Measurements from ENCODE around the gene HSD3B7. TPM values are rescaled to one million over a fixed set of nuclear protein-coding genes. Genes with fewer than 3 reads are reported as not detected.

The HSD3B7 gene
- total RNA-seq (2013; cell fraction: nucleolus; rRNA removed): 1.9 and 2.2 TPM in 2 replicates
- total RNA-seq (2014; rRNA removed) (1.0 and 1.3 TPM in 2 replicates), total RNA-seq (2014; rRNA removed; fragmentation: Illumina TruSeq; extraction: Trizol) (0.18 and 0.32 TPM in 2 replicates), total RNA-seq (2021) (1.1 and 1.3 TPM in 2 replicates), polyA plus RNA-seq (2011; rRNA removed) (0.27 and 0.65 TPM in 2 replicates), polyA plus RNA-seq (2014; fragmentation: Illumina TruSeq; extraction: Trizol) (0.17 and 0.48 TPM in 2 replicates), polyA plus RNA-seq (2014; fragmentation: Nextera tagmentation; extraction: Ambion mirVana) (under 1 TPM; 0.18 to 0.40 TPM), polyA plus RNA-seq (2014; rRNA removed) (1.5 and 1.8 TPM in 2 replicates), polyA plus RNA-seq (2016; fragmentation: Nextera tagmentation; extraction: Ambion mirVana) (under 1 TPM in 1 of 2 experiments, not detected in 1; 0.46 TPM), polyA minus RNA-seq (2011; rRNA and poly(A)+ RNA removed) (0.46 TPM in 1 of 2 replicates, not detected in the other), Bru-seq, nascent RNA (percentile 24 among the genes with signal in this experiment), BruChase-seq, experiment 1, labeled RNA remaining after a 6-hour chase (percentile 59 among the genes with signal in this experiment), BruChase-seq, experiment 2, labeled RNA remaining after a 2-hour chase (percentile 52 among the genes with signal in this experiment)
- 0.16 TPM for polyA plus RNA-seq (2011; ENCODE audit: low read depth)
- polyA plus RNA-seq (2011; cell fraction: cytosol; rRNA removed): 1.3 and 1.9 TPM in 2 replicates
- polyA plus RNA-seq (2011; cell fraction: nucleus; rRNA removed): 4.5 and 6.1 TPM in 2 replicates
- polyA plus RNA-seq (2012): 0.37 and 0.42 TPM in 2 replicates
- polyA minus RNA-seq (2011; cell fraction: cytosol; rRNA and poly(A)+ RNA removed): not detected in 2 replicates
- 0.60 and 1.4 TPM in 2 replicates for polyA minus RNA-seq (2011; cell fraction: nucleus; rRNA and poly(A)+ RNA removed)
- long read RNA-seq, experiment 1: 0 reads
- long read RNA-seq, experiment 2, partial matches to known transcripts: 0 of 1 reads
- long read RNA-seq, experiment 2, other reads (novel, unspliced or antisense): 1 of 1 reads

- no peak within 1 kb of the TSS for H2AFZ ChIP-seq (ENCODE audit: control insufficient read depth, low read depth, low read length)
- no peaks in the 10 kb centered on the region for H3K9me3 ChIP-seq (replicated peaks; ENCODE audit: control insufficient read depth, insufficient read depth, low read length)
- no peak for DNase-seq (ENCODE audit: low read depth, low spot score)
- H3K4me2 ChIP-seq (ENCODE audit: control insufficient read depth, insufficient read depth): no peak within 1 kb of the TSS
- FAIRE-seq: peak; percentile 78
- 42% methylated on average over 24 of the region's 24 CpGs for WGBS (ENCODE audit: insufficient coverage, insufficient replicate concordance, low lambda C conversion rate, missing lambda C conversion rate)
- RAD21 ChIA-PET (ENCODE audit: unreplicated experiment): interaction anchor here (0.6 to 2.9 kb wide), 12 partner anchors 10 to 889 kb away, joined by 3 to 25 read pairs (median 5); partner anchors contain the start of genes ZNF267, ZNF646 and ZNF668
- H3K36me3 ChIP-seq (ENCODE audit: control insufficient read depth in 2 of 2, insufficient read depth in 2 of 2, low read length in 1 of 2): peaks cover 5 to 29% of the 10 kb centered on the region in 2 experiments
- no peaks in the 10 kb centered on the region for H3K27me3 ChIP-seq (replicated peaks in 1 of 2; ENCODE audit: control insufficient read depth in 2 of 2, insufficient read depth in 2 of 2, low read length in 1 of 2)
- no peak within 1 kb of the TSS for H3K27ac ChIP-seq (ENCODE audit: control insufficient read depth, insufficient read depth)
- H3K4me3 ChIP-seq: no peak within 1 kb of the TSS
- no peak within 1 kb of the TSS for H3K9ac ChIP-seq (ENCODE audit: control insufficient read depth, insufficient read depth, low read length)
- POLR2A ChIA-PET: interaction anchor here (0.5 to 1.0 kb wide), 4 partner anchors 9 to 458 kb away, joined by 3 to 4 read pairs (median 3); no protein-coding TSS in a partner anchor
- peak; percentile 95 for ATAC-seq
- in situ Hi-C loops (cut with MboI): loop anchor here (5.0 to 25.0 kb wide), 2 partner anchors 112 to 452 kb away; partner anchors contain the start of genes COX6A2 and ZNF843
- no peaks in the 10 kb centered on the region for H3K4me1 ChIP-seq (ENCODE audit: control insufficient read depth, insufficient read depth, low read length)
- no TSS peak for BruUV-seq (replicated peaks)
- intact Hi-C loops (cut with micrococcal nuclease; ENCODE audit: unreplicated experiment): loop anchor here (1.0 to 2.0 kb wide), 2 partner anchors 110 to 458 kb away; partner anchors contain the start of gene VKORC1
- no peaks in the 10 kb centered on the region for H3K79me2 ChIP-seq (ENCODE audit: control insufficient read depth, insufficient read depth, low read length)
- CTCF ChIA-PET: interaction anchor here (0.6 to 2.8 kb wide), 26 partner anchors 11 to 884 kb away, joined by 3 to 17 read pairs (median 5); partner anchors contain the start of genes KAT8, STX4, VKORC1 and ZNF646
- SMC1A ChIA-PET (ENCODE audit: uncharacterized antibody, unreplicated experiment): interaction anchor here (0.5 to 2.8 kb wide), 11 partner anchors 11 to 157 kb away, joined by 3 to 11 read pairs (median 4); partner anchors contain the start of genes VKORC1, ZNF646 and ZNF668
- H4K20me1 ChIP-seq (ENCODE audit: control insufficient read depth, insufficient read depth): no peaks in the 10 kb centered on the region
- TF ChIP-seq, protein P1, sequence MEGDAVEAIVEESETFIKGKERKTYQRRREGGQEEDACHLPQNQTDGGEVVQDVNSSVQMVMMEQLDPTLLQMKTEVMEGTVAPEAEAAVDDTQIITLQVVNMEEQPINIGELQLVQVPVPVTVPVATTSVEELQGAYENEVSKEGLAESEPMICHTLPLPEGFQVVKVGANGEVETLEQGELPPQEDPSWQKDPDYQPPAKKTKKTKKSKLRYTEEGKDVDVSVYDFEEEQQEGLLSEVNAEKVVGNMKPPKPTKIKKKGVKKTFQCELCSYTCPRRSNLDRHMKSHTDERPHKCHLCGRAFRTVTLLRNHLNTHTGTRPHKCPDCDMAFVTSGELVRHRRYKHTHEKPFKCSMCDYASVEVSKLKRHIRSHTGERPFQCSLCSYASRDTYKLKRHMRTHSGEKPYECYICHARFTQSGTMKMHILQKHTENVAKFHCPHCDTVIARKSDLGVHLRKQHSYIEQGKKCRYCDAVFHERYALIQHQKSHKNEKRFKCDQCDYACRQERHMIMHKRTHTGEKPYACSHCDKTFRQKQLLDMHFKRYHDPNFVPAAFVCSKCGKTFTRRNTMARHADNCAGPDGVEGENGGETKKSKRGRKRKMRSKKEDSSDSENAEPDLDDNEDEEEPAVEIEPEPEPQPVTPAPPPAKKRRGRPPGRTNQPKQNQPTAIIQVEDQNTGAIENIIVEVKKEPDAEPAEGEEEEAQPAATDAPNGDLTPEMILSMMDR (IDR thresholded peaks at IDR 0.05 in 2 of 3, conservative IDR thresholded peaks at IDR 0.05 in 1 of 3; ENCODE audit: control insufficient read depth in 2 of 3, extremely low read depth in 1 of 3, insufficient read depth in 1 of 3, low read depth in 3 of 3, low read length in 3 of 3): peak; percentile 85 to 97 (median 92)
- 0 out of 2 replicates have a peak, but pooled peaks have one; percentile 58 for TF ChIP-seq ZNF592 (IDR thresholded peaks at IDR 0.05)
- no peak for TF ChIP-seq SREBF1 (IDR thresholded peaks at IDR 0.05; ENCODE audit: low read length)
- no peak for TF ChIP-seq FOXM1 (IDR thresholded peaks at IDR 0.05; ENCODE audit: low read depth, low read length)
- TF ChIP-seq NFIC (IDR thresholded peaks at IDR 0.05; ENCODE audit: low read depth, low read length): no peak
- no peak for TF ChIP-seq SMARCA5 (IDR thresholded peaks at IDR 0.05)
- peak; percentile 35; the same call in 1 of the 2 replicates for TF ChIP-seq POLR2AphosphoS5 (IDR thresholded peaks at IDR 0.05; ENCODE audit: low read length)
- TF ChIP-seq IKZF2 (IDR thresholded peaks at IDR 0.05): peak; percentile 24 to 38; a peak in 2 of 4 replicates
- TF ChIP-seq IKZF1 (conservative IDR thresholded peaks at IDR 0.05): peak; percentile 58
- peak; percentile 76; the same call in 1 of the 2 replicates for TF ChIP-seq YY1 (IDR thresholded peaks at IDR 0.05; ENCODE audit: low read depth, low read length)
- no peak for TF ChIP-seq NFYA (IDR thresholded peaks at IDR 0.05; ENCODE audit: borderline replicate concordance, low read depth, low read length)
- 0 out of 2 replicates have a peak, but pooled peaks have one; percentile 42 for TF ChIP-seq EED (IDR thresholded peaks at IDR 0.05; ENCODE audit: low read depth)
Measured at GRCh38 chr16:30984669-30985400, at the start of gene HSD3B7. Gene HSD3B7, plus strand, starts transcription at chr16:30985207. Its CDS starts 452 bp downstream, at chr16:30985659.
